ENCODE data around the gene INPP5B.
"Not testable (repeated sequence)": the region's sequence is repeated elsewhere in the genome, so short reads cannot be mapped to it uniquely, and the experiment has no call there.

INPP5B gene

GRCh38 chr1:37910886-37911285 lies 36.0 kb downstream of the INPP5B start:
- not testable (repeated sequence) for DNase-seq

- DNase-seq: not testable (repeated sequence)
Observed at GRCh38 chr1:37908531-37908930, 38.3 kb downstream of the INPP5B start.

GRCh38 chr1:37907416-37908125 lies 39.3 kb downstream of the INPP5B start:
- not testable (repeated sequence) for DNase-seq

DNA sequence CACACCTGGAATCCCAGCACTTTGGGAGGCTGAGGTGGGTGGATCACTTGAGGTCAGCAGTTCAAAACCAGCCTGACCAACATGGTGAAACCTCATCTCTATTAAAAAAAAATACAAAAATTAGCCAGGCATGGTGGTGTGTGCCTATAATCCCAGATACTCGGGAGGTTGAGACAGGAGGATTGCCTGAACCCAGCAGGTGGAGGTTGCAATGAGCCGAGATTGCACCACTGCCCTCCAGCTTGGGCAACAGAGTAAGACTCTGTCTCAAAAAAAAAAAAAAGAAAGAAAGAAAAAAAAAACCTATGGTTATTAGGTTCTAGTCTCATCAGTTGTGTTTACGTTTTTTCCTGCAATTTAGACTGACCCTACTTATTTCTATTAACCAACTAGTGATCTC lies 40.3 kb downstream of the INPP5B start:
- DNase-seq: not testable (repeated sequence)

DNA sequence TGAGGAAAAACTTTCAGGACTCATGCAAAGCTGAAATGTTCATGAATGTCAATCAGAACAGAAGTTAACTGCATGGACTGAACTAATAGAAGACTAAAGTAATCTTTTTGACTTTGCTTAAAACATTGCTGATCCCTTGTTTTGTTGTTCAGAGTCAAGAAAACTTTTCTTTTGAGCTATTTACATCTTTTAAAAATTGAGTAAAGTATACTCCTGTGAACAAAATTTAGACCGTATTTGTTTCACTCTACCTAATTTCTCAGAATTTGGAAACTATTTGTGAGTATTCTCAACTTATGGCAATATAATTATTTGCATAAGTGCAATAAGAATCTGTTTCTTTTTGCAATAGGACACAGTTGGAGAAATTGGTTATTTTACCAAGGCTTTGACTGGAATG lies 41.1 kb downstream of the INPP5B start:
- DNase-seq: no peak

- not testable (repeated sequence) for DNase-seq
Observed at GRCh38 chr1:37903921-37904320, 42.9 kb downstream of the INPP5B start.

- DNase-seq: no peak
Observed at GRCh38 chr1:37902983-37903382, 43.9 kb downstream of the INPP5B start.

DNA sequence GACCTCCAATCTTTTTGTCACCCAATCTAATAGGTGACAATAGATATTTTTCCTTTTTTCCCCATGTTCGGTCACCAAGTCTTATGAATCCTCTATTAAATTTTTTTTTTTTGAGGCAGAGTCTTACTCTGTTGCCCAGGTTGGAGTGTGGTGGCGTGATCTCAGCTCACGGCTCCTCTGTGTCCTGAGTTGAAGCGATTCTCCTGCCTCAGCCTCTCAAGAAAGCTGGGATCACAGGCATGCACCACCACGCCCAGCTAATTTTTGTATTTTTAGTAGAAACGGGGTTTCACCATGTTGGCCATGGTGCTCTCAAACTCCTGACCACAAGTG lies 45.0 kb downstream of the INPP5B start:
- DNase-seq: no peak

DNA sequence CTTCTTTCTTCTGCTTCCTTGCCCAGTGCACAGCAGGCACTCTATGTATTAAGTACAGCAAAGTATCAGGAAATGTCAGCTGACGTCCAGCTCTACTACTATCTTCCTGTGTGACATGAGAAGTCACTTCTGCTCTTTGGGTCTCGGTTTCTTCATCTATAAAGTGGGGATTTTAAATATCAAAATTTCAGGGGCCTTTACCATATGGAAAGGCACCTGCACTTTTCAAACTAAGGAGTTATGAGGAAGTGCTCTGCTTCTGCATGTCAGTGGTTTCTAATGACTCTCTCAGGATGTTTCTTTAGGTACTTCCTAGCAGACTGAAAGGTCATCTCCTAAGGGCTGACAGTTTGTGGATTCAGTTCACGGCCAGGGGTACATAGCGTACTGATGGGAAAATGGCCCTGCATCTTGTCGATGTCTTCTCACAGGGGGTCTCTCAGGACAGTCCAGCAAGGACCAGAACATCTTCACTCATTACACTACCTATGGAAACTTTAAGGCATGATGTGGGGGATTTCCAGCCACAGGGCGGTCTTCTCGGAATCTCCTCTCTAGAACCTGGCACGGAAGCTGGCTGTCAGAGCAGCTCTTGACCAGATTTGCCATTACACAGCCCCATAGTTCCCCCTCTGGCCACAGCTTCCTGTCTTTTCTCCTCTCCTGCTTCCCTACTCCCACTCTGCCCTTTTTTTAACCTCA lies 45.5 kb downstream of the INPP5B start:
- no peak for DNase-seq

DNA sequence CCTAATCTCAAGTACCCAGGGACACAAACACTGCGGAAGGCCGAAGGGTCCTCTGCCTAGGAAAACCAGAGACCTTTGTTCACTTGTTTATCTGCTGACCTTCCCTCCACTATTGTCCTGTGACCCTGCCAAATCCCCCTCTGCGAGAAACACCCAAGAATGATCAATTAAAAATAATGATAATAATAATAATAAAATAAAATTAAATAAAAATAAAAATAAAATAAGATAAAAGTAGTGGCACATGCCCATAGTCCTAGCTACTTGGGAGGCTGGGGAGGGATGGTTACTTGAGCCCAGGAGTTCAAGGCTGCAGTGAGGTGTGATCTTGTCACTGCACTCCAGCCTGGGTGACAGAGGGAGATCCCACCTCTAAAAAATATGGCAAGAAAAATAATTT lies 49.3 kb downstream of the INPP5B start:
- DNase-seq: not testable (repeated sequence)

GRCh38 chr1:37893673-37894072 lies 53.2 kb downstream of the INPP5B start:
- DNase-seq: no peak

DNA sequence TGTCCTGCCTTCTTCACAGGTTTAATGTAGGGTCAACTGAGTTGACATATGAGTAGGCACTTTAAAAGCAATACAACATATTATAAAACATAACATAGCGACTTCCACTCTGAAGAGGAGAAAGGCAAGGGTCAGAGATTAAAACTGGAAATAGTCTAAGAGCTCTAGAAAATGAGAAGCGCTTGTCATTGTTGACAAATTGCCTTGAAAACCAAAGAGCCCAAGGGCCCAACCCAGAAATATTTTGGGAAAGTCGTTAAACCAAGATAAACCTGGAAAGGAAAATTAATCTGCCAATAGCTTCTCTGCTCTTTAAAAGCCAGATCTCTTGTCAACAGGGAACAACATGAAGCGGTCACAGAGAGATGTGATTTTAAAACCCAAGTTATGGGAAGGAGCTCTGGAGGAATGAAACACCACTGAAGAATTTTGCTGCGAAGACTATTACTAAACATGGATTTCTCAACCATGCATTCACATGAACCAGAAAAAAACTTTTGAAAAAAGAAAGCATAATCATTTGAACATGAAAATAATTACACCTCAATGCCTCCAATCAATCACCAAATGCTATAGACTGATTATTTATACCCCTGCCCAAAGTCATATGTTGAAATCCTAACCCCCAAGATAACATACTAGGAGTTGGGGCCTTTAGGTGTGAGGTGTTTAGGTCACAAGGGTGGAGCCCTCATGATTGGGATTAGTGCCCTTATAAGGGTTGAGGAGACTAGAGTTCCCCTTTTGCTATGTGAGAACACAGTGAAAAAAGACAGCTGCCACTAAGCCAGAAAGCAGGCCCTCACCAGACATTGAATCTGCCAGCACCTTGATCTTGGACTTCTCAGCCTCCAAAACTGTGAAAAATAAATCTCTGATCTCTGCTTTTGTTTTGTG lies 54.5 kb downstream of the INPP5B start:
- DNase-seq: no peak

DNA sequence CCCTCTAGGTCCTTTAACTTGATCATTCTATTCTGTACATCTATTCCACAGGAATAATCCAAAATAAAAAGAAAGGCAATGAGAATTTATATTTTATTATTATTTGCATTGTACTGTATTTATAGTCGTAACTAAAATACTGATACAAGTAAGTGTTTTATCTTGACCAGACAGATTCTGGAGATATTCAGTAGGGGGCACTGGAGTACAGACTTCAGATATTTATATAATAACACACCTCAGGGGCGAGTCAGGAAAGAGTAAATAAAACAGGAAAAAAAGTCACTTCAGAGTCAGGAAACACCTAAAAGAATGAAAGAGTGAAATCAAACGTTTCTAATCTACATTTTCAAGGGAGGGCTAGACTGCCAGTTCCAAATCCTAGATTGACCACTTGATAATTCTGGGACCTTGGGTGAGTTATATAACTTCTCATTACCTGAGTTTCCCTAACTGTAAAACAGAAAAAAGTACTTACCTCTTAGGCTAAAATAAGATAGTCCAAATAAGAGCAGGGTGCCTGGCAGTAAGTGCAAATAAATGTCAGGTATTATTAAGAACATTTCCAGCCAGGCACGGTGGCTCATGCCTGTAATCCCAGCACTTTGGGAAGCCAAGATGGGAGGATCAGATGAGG lies 56.4 kb downstream of the INPP5B start:
- no peak for DNase-seq

DNA sequence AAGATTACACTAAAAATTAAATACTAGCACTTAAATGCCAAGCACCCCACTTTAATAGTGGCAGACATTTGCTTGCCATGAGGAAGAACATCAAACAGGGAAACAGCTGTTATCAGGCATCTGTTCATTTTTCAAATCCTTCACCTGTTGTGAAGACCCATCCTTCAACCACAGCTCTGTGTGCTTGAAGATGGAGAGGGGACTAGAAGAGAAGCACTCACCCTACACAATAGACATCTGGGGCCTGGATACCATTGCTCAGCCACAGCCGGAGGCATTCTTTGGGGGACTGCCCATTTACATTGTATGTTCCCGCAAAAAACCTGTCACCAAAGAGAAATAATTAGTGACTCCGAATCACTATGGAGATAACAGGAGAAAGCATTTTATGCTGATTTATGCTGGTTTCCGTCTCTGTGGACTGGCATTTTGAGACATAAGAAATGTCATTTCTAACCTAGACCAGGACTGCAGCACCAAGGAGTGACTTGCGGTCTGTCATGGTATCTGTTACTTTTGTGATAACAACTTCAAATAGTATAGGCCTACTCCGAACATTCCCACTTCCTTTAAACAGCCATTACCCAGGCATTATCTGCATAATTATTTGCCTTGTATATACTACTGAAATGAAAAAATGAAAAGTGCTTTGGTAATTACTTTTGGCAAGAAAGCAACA lies 58.7 kb downstream of the INPP5B start:
- DNase-seq: no peak

DNA sequence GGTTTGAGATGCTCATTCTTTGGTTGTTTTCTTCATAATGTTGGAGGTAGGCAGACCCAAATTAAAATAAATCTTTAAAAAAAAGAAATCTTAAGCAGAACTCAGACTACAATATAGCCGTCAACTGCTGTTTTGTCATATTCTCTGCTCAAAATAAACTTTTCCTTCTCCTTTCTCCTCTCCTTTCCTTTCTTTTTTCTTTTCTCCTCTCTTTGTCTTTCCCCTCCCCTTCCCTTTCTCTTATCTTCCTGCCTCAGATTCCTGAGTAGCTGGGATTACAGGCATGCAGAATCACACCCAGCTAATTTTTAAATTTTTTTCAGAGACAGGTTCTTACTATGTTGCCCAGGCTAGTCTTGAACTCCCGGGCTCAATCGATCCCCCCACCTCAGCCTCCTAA lies 62.7 kb downstream of the INPP5B start:
- DNase-seq: no peak

DNA sequence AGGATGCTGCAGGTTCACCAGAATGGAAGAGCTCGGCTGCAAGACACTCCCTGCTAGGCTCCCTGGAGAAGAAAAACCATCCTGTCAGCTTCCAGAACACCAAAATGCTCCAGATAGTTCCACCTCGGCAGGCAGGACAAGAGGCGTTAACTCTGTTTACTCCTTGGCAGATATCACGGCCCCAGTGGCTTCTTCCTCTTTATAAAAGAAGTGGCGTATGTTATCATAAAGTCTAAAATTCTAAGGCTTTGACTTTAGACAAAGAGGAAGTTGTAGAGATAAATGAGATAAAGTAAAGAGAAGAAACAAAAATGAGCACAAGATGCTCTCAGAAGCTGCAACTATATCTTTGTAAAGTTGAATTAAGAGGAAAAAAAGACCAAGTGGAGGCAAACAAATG lies 63.2 kb downstream of the INPP5B start:
- no peak for DNase-seq

DNA sequence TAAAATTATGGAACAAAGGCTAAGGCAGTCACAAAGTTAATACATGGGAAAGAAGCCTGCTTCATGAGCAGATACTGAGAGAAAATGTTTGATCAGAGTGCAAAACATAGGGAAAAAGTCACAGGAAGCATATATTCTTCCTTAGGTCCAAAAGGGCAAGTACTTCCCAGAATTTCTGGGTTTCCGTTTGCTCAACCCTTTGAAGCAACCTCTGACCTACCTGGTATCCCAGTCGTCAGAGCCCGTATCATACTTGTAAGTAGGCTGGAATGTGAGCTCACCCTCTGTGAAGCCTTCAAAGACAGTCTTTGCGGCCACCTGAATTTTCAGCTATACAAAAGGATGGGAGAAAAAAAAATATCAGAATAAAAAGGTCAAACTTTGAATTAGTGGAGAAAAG lies 67.0 kb downstream of the INPP5B start:
- DNase-seq: no peak

DNA sequence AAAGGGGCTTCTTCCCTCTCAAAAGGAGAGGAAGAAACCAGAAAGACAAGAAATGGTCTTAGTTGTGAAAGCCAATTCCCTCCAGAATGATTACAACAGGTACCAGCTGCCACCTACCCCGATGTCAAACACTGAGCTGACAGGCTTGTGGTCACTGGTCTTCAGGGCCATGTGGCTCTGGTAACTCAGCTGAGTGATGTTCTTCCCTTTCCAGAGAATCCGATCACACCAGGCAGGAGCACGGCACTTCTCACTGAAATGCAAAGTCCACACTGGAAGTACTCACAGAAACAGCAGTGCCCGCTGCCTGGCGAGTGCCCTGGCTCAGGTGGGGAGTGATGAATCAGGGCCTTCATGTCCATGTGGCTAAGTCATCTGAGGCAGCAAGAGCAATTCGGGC lies 68.8 kb downstream of the INPP5B start:
- no peak for DNase-seq

GRCh38 chr1:37875833-37876232 lies 71.0 kb downstream of the INPP5B start:
- no peak for DNase-seq

GRCh38 chr1:37872692-37873091 lies 74.2 kb downstream of the INPP5B start:
- no peak for DNase-seq

GRCh38 chr1:37868466-37868865 lies 78.4 kb downstream of the INPP5B start:
- DNase-seq: no peak

DNA sequence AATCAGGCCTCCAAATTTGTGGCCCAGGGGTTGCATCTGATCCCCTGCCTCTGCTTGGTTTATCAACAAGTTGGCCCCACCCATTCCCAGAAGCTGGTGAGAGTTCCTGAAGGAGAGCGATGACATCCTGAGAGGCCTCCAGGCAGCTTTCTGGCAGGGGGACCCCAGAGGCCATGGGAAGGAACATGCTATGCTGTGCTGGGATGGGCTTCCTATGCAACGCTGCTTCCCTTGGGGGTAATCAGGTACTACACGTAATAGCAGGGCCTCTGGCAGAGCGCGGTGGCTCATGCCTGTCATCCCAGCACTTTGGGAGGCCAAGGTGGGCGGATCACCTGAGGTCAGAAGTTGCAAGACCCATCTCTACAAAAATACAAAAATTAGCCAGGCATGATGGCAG lies 79.1 kb downstream of the INPP5B start:
- no peak for DNase-seq

DNA sequence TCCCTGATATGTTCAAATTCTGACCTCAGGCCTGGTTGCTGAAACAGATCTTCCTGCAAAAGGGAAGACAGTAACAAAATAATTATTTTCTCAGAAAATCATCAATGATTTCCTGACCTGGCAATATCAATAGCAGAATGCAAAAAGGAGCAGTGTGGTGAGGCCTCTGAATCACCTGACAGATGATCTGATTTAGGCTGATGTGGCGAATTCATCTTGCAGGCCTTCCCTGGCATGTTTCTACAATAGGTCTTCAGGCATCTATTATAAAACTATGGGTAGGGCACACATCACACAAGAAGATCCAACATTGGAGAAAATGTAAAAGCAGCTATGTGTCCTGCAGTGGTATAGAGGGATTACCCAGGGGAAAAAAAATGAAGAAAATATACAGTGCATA lies 80.4 kb downstream of the INPP5B start:
- DNase-seq: no peak
